ENCODE results near the gene ZSCAN5A. TPM values are rescaled to one million over a fixed set of nuclear protein-coding genes. Genes with fewer than 3 reads are reported as not detected.

The ZSCAN5A gene
- total and polyA plus RNA-seq, 10 of the 15 experiments (the other 5 are each of a cell fraction or from before 2014, with no cell fraction given), result 5.5 to 12.0 (median 8.7) TPM

GRCh38 chr19:56217039-56217949 is 97.3 kb downstream of the ZSCAN5A start:
- Histone ChIP-seq H3K9ac (ENCODE audit: control insufficient read depth, insufficient read depth, low read length) (no peak overlapping the region), H3K4me3 (no peak overlapping the region), H3K79me2 (ENCODE audit: control insufficient read depth, insufficient read depth, low read length) (no peaks in the 10 kb centered on the region), H3K4me2 (ENCODE audit: control insufficient read depth, insufficient read depth) (peak overlapping the region; percentile 25; the same call in 1 of the 2 replicates), H4K20me1 (ENCODE audit: control insufficient read depth, insufficient read depth) (no peaks in the 10 kb centered on the region), H3K27me3 (replicated peaks in 1 of 2; ENCODE audit: control insufficient read depth in 2 of 2, insufficient read depth in 2 of 2, low read length in 1 of 2) (no peaks in the 10 kb centered on the region), H3K4me1 (ENCODE audit: control insufficient read depth, insufficient read depth, low read length) (no peaks in the 10 kb centered on the region), H3K27ac (ENCODE audit: control insufficient read depth, insufficient read depth) (no peak overlapping the region), H2AFZ (ENCODE audit: control insufficient read depth, low read depth, low read length) (no peak overlapping the region), H3K36me3 (ENCODE audit: control insufficient read depth in 2 of 2, insufficient read depth in 2 of 2, low read length in 1 of 2) (no peaks in the 10 kb centered on the region), H3K9me3 (replicated peaks; ENCODE audit: control insufficient read depth, insufficient read depth, low read length) (no peaks in the 10 kb centered on the region)
- RAD21 ChIA-PET (ENCODE audit: unreplicated experiment), result no interaction called here
- BruUV-seq (replicated peaks), result no TSS peak
- CTCF ChIA-PET, result no interaction called here
- in situ Hi-C loops (cut with MboI), result no loop called here
- POLR2A ChIA-PET, result interaction anchor here (0.6 kb wide), 1 partner anchor 150 kb away, joined by 3 read pairs; no protein-coding TSS in a partner anchor
- intact Hi-C loops (cut with micrococcal nuclease; ENCODE audit: unreplicated experiment), result no loop called here
- FAIRE-seq (no peak), ATAC-seq (no peak; the same call in 2 of the 3 replicates), DNase-seq (ENCODE audit: low read depth, low spot score) (no peak)
- 39% methylated on average over 65 of the region's 79 CpGs for WGBS (ENCODE audit: insufficient coverage, insufficient replicate concordance, low lambda C conversion rate, missing lambda C conversion rate)
- no peak for TF ChIP-seq JUNB (IDR thresholded peaks at IDR 0.05)
- TF ChIP-seq KDM1A (IDR thresholded peaks at IDR 0.05; ENCODE audit: borderline replicate concordance), result no peak
- no peak for TF ChIP-seq IKZF2 (IDR thresholded peaks at IDR 0.05)
- no peak for TF ChIP-seq SIN3A (IDR thresholded peaks at IDR 0.05; ENCODE audit: low read depth, low read length)
- TF ChIP-seq BCL11A (IDR thresholded peaks at IDR 0.05; ENCODE audit: low read depth, low read length), result no peak
- no peak for TF ChIP-seq FOXK2 (IDR thresholded peaks at IDR 0.05)
- no peak for TF ChIP-seq EZH2 (IDR thresholded peaks at IDR 0.05; ENCODE audit: borderline replicate concordance, control insufficient read depth, low read depth, low read length)
- TF ChIP-seq BACH1 (IDR thresholded peaks at IDR 0.05; ENCODE audit: borderline replicate concordance), result no peak
- SMC1A ChIA-PET (ENCODE audit: uncharacterized antibody, unreplicated experiment), result no interaction called here

DNA sequence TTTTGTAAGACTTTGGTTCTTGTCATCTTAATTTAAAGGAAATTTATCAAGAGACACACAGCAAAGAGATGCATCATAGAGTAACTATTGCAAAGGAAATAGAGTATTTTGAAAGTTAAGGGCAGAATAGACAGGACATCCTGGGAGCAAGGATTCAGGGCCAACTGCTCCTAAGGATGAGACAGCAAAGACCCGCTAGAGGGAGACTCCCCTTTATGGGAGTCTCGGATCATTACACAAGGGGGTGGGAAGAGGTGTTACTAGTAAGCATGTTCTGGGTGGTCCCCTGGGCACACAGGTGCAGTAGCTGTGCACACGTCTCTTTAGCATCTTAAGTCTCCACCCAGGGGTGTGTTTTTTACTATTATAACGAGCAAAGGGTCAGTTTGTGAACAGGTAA is 102.9 kb downstream of the ZSCAN5A start:
- ChIA-PET CTCF (no interaction called here), POLR2A (no interaction called here), SMC1A (ENCODE audit: uncharacterized antibody, unreplicated experiment) (no interaction called here), RAD21 (ENCODE audit: unreplicated experiment) (no interaction called here)
- H2AFZ ChIP-seq (ENCODE audit: control insufficient read depth, low read depth, low read length), result no peak overlapping the region
- H3K9me3 ChIP-seq (replicated peaks; ENCODE audit: control insufficient read depth, insufficient read depth, low read length), result no peaks in the 10 kb centered on the region
- BruUV-seq (replicated peaks), result no TSS peak
- H3K79me2 ChIP-seq (ENCODE audit: control insufficient read depth, insufficient read depth, low read length), result no peaks in the 10 kb centered on the region
- H3K9ac ChIP-seq (ENCODE audit: control insufficient read depth, insufficient read depth, low read length), result no peak overlapping the region
- no peak overlapping the region for H3K27ac ChIP-seq (ENCODE audit: control insufficient read depth, insufficient read depth)
- FAIRE-seq, result no peak
- no peaks in the 10 kb centered on the region for H3K4me1 ChIP-seq (ENCODE audit: control insufficient read depth, insufficient read depth, low read length)
- DNase-seq (ENCODE audit: low read depth, low spot score), result no peak
- no peaks in the 10 kb centered on the region for H4K20me1 ChIP-seq (ENCODE audit: control insufficient read depth, insufficient read depth)
- WGBS (ENCODE audit: insufficient coverage, insufficient replicate concordance, low lambda C conversion rate, missing lambda C conversion rate), result 28% methylated on average over 4 of the region's 4 CpGs
- ATAC-seq, result no peak
- intact Hi-C loops (cut with micrococcal nuclease; ENCODE audit: unreplicated experiment) (no loop called here), in situ Hi-C loops (cut with MboI) (no loop called here)
- H3K4me3 ChIP-seq, result no peak overlapping the region
- H3K36me3 ChIP-seq (ENCODE audit: control insufficient read depth in 2 of 2, insufficient read depth in 2 of 2, low read length in 1 of 2), result no peaks in the 10 kb centered on the region
- H3K27me3 ChIP-seq (replicated peaks in 1 of 2; ENCODE audit: control insufficient read depth in 2 of 2, insufficient read depth in 2 of 2, low read length in 1 of 2), result no peaks in the 10 kb centered on the region
- no peak overlapping the region for H3K4me2 ChIP-seq (ENCODE audit: control insufficient read depth, insufficient read depth)
- no peak for TF ChIP-seq EZH2 (IDR thresholded peaks at IDR 0.05; ENCODE audit: borderline replicate concordance, control insufficient read depth, low read depth, low read length)
- no peak for TF ChIP-seq ZNF217 (IDR thresholded peaks at IDR 0.05)
- TF ChIP-seq, protein P1, sequence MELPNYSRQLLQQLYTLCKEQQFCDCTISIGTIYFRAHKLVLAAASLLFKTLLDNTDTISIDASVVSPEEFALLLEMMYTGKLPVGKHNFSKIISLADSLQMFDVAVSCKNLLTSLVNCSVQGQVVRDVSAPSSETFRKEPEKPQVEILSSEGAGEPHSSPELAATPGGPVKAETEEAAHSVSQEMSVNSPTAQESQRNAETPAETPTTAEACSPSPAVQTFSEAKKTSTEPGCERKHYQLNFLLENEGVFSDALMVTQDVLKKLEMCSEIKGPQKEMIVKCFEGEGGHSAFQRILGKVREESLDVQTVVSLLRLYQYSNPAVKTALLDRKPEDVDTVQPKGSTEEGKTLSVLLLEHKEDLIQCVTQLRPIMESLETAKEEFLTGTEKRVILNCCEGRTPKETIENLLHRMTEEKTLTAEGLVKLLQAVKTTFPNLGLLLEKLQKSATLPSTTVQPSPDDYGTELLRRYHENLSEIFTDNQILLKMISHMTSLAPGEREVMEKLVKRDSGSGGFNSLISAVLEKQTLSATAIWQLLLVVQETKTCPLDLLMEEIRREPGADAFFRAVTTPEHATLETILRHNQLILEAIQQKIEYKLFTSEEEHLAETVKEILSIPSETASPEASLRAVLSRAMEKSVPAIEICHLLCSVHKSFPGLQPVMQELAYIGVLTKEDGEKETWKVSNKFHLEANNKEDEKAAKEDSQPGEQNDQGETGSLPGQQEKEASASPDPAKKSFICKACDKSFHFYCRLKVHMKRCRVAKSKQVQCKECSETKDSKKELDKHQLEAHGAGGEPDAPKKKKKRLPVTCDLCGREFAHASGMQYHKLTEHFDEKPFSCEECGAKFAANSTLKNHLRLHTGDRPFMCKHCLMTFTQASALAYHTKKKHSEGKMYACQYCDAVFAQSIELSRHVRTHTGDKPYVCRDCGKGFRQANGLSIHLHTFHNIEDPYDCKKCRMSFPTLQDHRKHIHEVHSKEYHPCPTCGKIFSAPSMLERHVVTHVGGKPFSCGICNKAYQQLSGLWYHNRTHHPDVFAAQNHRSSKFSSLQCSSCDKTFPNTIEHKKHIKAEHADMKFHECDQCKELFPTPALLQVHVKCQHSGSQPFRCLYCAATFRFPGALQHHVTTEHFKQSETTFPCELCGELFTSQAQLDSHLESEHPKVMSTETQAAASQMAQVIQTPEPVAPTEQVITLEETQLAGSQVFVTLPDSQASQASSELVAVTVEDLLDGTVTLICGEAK (IDR thresholded peaks at IDR 0.05; ENCODE audit: borderline replicate concordance), result no peak
- TF ChIP-seq RB1 (IDR thresholded peaks at IDR 0.05; ENCODE audit: borderline replicate concordance), result no peak
- no peak for TF ChIP-seq BRCA1 (IDR thresholded peaks at IDR 0.05; ENCODE audit: low read depth, low read length)
- TF ChIP-seq BMI1 (IDR thresholded peaks at IDR 0.05; ENCODE audit: borderline replicate concordance), result no peak
- no peak for TF ChIP-seq SUPT20H (IDR thresholded peaks at IDR 0.05; ENCODE audit: borderline replicate concordance, control insufficient read depth, low read depth, low read length)

Data from GM12878 (cell line).